ENCODE data around the gene ATP2A2.
"Not testable (repeated sequence)": the region's sequence is repeated elsewhere in the genome, so short reads cannot be mapped to it uniquely, and the experiment has no call there.

ATP2A2 gene

DNA sequence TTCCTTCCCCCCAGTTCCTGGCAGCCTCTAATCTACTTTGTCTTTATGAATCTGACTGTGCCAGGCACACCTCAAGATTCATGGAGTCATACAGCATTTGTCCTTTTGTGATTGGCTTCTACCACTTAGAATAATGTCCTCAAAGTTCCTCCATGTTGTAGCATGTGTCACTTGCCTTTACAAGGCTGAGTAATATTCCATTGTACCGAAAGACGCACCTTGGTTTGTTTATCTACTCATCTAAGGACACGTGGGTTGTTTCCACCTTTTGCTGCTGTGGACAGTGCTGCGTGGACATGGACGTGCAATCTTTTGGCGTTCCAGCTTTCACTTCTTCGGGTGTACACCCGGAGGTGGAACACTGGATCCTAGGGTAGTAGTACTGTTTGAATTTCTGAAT, 88.9 kb downstream of the ATP2A2 start:
- no peak for DNase-seq (ENCODE audit: low read depth, low spot score)

DNA sequence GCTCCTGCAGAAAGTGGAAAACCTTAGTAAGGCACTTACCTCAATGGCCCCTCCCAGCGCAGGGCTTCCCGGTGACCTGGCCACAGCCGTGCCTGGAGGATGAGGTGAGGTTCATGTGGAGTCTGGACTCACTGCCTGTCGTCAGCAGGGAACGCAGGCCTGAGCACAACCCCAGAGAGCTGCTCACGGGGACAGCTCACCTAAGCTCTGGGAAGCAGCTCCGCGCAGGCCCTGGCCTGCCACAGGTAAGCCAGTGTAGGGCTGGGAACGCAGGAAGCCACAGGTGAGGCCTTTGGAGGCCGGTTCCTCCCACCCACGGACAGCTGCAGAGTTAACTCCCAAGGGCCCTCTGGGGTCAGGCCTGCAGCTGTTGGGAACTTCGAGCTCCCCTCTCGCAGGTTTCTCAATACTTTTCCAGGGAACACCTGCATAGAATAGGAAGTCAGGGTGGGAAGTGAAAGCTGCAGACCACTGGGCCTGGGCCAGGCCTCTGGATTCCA, 89.7 kb downstream of the ATP2A2 start:
- DNase-seq (ENCODE audit: low read depth, low spot score) = no peak

DNA sequence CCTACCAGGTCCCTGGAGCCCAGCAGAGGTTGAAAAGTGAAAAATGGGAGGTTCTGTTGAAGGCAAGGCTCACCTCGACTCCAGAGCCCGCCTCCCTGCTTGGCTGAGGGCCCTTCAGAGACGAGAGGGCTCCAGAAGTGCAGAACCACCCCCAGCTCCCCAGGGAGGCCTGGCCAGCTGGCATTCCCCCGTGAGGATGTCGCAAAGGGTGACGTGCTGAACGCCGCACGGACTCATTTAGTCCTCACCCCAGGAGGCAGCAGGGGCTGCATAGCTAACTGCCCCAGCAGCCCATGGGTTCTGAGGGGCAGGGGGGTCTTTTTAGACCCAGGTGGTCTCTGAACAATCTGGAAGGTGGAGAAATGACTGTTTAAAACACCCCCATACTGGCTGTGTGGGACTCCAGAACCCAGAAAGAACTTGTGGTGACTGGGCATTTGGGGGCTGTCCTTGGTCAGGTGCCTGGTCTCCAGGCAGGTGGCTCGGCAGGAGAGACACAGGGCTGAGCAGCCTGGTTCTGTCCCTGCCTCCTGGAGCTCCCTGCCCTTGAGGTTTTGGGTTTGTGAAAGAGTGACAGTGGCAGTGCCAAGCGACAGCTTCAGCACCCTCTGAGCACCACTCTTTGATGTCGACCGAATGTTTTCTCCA, 90.5 kb downstream of the ATP2A2 start:
- DNase-seq (ENCODE audit: low read depth, low spot score) = no peak

DNA sequence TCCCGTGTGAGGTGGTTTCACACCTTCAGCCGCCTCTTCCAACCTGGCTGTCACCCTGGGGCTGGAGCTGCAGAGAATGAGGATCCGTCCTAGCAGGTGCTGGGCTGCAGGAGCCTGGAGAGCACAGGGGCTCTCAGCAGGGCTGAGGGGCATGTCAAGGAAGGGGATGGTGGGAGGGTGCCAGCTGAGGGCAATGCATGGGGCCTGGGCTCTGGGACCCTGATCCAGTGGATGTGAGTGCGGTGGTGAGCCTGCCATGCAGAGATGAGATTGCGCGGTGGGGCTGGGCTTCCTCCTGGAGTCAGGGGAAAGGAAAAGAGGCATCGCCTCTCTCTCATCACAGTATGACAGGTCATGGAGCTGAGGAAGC, 91.0 kb downstream of the ATP2A2 start:
- no peak for DNase-seq (ENCODE audit: low read depth, low spot score)

DNA sequence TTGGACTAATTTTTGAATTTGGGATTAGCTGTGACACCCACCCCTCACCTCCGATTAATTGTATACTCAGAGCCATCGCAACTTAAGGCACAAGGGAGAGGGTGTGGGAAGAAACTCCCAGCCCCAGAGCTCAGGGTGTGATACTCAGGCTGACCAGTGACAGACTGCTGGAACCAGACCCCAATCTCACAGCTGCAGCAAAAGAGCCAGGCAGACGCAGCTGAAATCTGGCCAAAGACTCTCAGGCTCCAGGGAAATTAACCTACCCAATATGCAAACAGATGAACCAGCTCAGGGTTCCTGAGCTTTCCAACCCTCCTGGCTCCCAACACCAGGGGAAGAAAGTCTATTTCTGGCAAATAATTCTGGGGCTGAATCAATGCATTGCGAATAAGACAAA, 92.0 kb downstream of the ATP2A2 start:
- no peak for DNase-seq (ENCODE audit: low read depth, low spot score)

DNA sequence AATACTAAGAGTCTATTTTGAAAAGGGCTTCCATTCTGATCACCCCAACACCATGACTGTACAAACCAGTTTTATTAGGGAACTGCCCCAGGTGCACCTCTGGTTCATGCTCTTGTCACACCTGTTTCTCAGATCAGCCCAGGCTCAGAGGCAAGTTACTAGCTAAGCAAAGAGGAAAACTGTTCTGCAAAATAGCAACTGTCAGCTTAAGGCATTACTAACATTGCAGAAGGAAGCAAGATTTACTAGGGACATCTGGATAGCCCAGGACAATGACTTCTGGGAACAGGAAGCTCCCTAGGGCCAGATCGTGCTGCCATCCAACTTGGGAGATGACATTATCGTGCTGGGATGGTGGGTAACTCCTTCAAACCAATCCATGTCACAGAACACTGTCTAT, 92.4 kb downstream of the ATP2A2 start:
- DNase-seq (ENCODE audit: low read depth, low spot score) = no peak

DNA sequence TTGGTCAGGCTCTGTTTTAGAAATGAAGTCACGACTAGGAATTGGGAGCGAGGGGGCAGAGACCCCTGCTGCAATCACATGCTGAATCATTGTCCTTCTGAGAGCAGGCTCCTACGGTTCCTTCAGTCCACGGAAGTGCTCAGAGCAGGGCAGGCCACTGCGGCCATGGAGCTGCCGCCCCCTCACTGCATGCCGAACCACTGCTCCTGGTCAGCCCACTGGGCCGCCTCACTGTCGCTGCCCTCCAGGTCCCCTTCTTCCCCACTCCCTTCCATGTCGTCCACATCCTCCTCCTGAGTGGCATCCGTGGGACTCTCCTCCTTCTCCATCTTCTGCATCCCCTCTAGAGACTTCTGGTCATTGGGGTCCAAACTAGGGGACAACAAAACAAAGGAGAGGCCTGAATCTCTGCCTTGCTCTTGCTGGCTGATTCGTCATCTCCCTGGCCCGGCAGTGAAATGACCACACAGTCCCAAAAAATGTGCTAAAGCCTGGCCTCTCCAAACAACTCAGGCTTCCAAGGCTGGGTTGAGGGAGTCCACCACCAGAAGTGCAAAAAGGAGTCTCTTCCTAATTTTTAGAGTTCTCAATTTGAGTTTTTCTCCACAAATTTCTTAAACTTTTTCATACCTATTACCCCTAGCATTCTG, 93.0 kb downstream of the ATP2A2 start:
- no peak for DNase-seq (ENCODE audit: low read depth, low spot score)

DNA sequence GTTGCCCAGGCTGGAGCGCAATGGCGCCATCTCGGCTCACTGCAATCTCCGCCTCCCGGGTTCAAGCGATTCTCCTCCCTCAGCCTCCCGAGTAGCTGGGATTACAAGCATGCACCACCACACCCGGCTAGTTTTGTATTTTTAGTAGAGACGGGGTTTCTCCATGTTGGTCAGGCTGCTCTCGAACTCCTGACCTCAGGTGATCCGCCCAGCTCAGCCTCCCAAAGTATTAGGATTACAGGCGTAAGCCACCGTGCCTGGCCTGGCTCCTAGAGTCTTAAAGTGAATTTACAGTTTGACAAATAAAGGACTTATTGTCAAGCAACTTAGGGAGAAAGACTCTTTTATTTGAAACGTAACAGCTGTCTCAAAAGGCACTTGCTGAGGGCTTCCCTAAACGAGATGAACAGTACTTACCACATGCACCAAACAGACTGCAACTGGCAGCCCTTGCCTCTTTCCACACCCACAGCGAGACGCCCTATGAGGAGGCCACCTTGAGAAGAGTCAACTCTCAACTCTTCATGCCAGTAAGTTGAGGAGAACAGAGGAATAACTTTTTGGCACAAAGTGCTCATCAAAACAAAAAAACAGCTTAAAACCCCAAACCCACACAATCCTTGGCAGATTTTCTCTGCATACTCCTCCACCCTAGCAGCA, 97.2 kb downstream of the ATP2A2 start:
- not testable (repeated sequence) for DNase-seq (ENCODE audit: low read depth, low spot score)

DNA sequence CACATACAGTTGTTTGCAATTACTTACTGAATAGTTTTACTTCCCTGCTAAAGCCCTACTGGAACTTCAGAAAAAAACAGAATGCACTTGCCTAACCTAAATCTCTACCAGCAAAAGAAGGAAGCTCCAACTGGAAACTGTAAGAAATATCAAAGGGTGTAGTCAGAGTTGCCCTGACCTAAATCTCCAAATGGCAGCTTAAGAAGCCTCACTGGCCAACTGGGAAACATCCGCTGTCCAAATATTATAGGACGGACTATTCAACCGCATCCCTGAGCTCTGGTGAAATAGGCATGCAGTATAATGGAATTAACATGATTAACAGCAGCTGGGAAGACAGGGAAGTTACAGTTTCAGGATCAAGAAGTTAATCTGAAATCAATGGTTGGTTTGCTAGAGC, 98.2 kb downstream of the ATP2A2 start:
- no peak for DNase-seq (ENCODE audit: low read depth, low spot score)

DNA sequence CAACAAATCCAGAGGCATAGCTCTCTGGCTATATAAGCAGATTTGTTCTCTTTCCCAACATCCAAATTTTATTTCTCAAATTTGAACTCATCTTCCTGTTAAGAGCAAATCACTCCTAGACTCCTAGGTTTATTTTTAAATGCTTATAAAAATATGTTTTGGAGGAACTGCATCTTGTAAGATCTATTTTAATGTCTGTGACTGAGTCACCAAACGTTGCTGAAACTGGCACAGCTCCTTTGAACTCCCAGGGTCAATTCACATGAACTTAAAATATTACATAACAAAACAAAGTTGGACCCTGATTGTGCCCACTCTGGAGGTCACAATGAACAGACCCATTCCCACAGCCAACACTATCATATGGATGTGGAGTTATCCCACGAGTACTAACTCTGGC, 98.6 kb downstream of the ATP2A2 start:
- DNase-seq (ENCODE audit: low read depth, low spot score) = no peak

DNA sequence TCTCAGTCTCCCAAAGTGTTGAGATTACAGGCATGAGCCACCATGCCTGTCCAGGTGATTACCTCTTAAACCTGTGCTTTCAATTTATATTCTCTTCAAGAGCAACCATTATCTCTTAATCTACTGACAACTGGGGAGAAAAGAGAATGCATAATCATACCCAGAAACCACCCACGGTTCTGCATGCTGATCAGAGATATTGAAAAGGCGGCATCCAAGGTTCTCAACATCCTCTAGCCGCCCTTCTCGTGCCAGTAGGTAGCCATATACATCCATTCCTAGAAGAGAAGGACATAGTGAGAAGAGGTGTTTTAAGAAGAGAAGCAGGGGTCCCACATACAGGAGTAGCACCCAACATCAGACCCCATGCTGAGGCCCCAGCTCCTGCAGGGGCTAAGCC, 101.6 kb downstream of the ATP2A2 start:
- no peak for DNase-seq (ENCODE audit: low read depth, low spot score)

Data from iPS DF 19.7 (cell line).